ENCODE data around the gene ELAPOR1.

Gene ELAPOR1

GRCh38 chr1:109095631-109096030, 18.3 kb upstream of the ELAPOR1 start:
- no peak for DNase-seq

DNA sequence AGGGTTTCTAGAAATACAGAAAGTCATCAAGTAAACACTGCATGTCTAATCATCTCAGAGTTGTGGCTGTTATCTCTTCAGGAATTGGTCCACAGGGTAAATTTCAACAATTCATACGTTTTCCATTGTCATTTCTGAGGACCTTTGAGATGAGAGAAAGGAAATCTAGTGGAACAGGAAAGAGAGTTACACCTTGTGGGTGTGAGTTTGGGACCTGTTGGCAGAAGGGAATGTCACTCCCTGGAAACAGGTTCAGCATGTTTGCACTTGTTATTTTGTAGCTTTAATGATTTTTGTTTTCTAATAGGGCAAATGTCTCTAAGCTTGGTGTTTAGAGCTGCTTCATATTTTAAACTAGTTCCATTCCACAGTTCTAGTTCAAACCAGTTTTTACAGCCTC, 17.8 kb upstream of the ELAPOR1 start:
- DNase-seq, result no peak

DNA sequence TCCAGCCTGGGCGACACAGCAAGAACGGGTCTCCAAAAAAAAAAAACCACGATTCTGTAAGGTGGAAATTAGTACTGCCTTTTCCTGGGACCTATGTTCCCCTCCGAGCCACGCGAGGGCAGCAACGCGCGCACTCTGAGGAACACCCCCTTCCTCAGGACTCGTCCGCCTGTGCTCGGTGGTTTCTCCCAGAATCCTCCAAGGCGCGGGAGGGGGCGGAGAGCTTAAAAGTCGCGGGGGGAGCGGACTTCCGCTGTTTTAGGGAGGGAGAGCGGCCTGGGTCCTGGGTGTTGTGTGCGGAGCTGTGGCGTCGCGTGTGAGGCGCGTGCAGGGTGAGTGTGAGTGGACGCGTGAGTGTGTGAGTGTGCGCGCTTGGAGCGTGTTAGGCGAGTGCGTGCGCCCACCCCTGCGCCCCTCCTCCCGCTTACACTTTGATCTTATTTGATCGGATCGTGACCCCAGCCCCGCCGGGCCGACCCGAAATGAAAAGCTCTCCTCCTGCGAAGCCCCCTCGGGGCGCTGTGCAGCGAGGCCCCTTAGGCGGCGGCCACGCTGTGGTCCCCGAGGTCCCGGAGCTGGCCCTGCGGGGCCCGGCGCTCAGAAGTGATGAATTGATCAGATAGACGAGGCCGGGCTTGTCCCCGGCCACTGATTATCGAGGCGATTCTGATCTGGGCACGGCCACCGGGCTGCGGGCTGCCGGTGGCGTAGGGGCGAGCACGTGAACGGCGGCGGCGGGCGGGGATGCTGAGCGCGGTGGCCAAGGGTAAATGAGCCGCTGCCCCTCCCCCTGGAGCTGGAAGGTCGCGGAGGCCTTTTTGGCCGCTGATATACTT, 13.8 kb upstream of the ELAPOR1 start:
- DNase-seq, result peak; percentile 93 to 96 (median 95)

DNA sequence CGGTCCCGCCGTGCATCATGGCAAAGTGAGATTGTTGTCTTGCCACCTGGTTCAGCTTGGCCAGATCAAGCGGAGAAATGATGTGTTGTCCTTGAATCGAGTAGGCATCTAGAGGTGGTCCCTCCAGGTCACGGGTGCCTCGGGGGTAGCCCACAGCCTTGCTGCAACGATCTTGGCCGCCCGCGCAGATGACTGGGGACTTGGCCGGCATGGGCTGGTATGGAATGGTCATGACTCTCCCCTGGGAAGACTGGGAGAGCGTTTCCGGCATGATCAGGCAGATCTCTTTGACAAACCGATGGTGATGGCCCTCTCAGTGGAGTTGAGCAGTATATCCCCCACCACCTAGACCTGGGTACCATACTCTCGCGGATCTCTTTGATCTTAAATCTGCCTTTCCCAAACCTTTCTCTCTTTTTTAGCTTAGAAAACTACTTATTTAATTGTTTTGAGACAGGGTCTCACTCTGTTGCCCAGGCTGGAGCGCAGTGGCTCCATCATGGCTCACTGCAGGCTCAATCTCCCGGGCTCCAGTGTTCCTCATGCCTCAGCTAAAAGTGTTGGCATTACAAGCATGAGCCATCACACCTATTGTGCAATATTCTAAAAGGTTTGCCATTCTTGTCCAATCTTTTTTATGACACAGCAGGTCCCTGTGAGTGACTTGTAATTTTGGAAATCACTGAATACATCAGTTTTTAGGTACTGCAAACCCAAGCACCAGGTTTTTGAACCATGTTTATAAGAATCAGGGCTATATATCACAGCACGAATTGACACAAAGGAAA, 9.4 kb upstream of the ELAPOR1 start:
- no peak for DNase-seq

GRCh38 chr1:109105881-109106280, 8.0 kb upstream of the ELAPOR1 start:
- no peak for DNase-seq

DNA sequence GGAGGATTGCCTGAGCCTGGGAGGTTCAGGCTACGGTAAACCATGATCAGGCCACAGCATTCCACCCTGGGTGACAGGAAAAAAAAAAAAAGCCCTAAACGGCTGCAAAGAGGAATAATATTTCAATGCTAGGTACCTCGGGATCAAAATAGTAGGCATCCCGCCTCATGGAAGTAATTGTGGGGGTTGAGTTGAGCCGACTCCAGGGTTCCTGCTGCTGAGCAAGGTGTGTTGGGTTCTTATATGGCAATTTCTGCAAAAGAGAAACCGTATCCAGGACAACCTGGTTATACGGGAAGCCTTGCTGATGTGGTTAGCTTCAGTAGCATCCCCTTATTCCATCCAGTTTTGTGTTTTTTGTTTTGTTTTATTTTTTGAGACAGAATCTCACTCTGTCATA, 6.1 kb upstream of the ELAPOR1 start:
- DNase-seq, result no peak

- no peak for DNase-seq
Observed at GRCh38 chr1:109109906-109110305, 4.0 kb upstream of the ELAPOR1 start.

DNA sequence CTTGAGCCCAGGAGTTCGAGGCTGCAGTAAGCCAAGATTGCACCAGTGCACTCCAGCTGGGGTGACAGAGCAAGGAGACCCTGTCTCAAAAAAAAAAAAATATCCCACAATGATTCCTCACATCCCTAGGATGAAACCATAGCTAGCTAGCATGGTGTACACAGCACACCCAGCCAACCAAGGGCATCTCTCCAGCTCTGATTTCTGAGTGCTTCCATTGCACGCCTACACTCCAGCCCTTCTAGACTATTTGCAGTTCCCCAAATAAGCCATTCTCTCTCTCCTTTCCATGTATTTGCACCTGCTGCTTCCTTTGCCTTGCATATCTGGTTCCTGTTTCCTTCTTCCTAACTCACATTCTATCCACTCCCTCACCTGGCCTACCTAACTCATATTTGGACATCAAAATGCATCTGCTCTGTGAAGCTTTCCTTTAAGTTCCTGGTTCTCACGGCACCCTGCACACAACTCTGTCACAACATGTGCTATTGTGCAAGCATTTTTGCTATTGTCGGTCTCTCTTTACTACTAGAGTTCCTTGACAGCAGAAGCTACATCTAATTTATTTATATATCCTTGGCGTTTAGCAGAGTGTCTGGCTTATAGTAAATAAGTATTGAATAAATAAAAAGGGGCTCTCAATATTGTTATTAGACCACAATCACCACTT, 2.4 kb upstream of the ELAPOR1 start:
- DNase-seq, result no peak

DNA sequence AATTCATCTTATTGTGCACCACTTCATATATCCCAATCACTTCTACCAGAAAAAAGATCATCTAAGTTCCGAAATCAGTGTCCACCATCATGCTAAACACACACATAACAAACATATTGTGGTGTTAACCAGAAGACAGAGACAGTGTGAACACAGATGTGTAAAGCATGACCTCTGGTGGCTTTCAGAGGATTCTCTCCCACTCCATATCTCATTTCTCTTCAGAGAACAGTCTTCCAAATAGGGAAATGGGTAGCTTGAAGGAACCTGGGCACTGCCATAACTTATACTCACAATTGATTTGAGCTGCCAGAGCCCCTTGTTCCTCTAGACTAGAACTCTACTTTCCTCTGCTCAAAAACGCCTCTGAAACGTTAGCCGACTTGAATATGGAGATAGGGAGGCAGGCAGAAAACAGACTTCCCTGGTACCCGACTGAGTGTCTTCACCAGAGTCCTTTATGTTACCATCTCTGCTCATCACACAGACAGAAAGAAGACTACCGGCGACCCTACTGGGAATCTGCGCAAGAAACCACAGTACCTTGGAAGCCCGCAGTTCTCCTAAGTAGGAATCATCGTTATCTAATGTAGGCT, 1.8 kb upstream of the ELAPOR1 start:
- DNase-seq, result no peak

GRCh38 chr1:109112652-109113285, 1.1 kb upstream of the ELAPOR1 start:
- peak; percentile 64 to 87 (median 82) for DNase-seq

- no peak for DNase-seq
Observed at GRCh38 chr1:109114342-109114674, 393 bp downstream of the ELAPOR1 start.

- DNase-seq, result no peak
Observed at GRCh38 chr1:109115685-109116084, 1.8 kb downstream of the ELAPOR1 start.

GRCh38 chr1:109116286-109116685, 2.4 kb downstream of the ELAPOR1 start:
- DNase-seq, result no peak

DNA sequence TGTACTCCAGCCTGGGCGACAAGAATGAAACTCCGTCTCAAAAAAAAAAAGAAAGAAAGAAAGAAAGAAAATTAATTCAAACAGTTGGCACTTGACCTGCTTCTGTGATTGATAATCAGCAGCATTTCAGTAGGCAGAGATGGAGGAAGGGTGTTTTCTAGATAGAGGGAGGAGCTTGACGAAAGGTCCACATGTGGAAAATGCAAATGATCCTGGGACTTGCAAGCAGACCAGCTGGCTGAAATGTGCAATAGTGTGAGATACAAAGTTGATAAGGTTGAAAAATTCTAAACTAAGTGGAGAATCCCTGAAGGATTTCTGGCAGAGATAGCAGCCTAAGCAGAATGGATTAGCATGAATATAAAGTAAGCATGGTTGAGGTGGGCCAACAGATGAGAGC, 4.2 kb downstream of the ELAPOR1 start:
- no peak for DNase-seq

DNA sequence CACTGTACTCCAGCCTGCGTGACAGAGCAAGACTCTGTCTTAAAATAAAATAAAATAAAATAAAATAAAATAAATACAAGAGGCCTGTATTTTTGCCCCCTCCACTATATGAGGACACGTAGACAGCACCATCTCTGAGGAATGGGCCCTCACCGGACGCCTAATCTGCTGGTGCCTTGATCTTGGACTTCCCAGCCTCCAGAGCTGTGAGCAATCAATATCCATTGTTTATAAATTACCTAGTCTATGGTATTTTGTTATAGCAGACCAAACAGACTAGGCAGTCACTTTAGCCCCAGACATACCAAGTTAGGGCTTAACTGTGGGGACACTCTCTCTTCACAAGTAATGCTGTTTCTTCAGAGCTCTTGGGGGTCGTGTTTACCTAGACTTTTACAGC, 6.4 kb downstream of the ELAPOR1 start:
- DNase-seq, result no peak

- no peak for DNase-seq
Observed at GRCh38 chr1:109131059-109131458, 17.1 kb downstream of the ELAPOR1 start.

GRCh38 chr1:109131800-109132199, 17.9 kb downstream of the ELAPOR1 start:
- DNase-seq, result no peak

- no peak for DNase-seq
Observed at GRCh38 chr1:109133002-109133706, 19.2 kb downstream of the ELAPOR1 start.

DNA sequence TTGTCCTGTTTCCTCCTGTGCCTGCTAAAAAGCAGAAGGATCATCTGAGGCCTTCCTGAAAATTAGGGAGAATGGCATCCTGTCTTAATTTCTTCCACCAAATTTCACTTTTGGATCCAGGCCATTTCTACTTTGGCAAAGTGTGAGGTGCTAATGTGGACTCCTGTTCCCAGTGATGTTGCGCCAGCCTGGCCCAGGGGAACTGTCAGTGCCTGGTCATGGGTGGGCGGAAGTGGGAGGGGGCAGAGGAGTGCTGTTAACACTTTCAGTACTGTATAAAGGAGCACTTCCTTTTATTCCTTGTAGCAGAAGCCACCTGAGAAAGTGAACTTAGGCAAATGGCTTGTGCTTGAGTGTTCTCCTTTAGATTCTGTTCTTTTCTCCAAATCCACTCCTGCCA, 19.9 kb downstream of the ELAPOR1 start:
- no peak for DNase-seq

DNA sequence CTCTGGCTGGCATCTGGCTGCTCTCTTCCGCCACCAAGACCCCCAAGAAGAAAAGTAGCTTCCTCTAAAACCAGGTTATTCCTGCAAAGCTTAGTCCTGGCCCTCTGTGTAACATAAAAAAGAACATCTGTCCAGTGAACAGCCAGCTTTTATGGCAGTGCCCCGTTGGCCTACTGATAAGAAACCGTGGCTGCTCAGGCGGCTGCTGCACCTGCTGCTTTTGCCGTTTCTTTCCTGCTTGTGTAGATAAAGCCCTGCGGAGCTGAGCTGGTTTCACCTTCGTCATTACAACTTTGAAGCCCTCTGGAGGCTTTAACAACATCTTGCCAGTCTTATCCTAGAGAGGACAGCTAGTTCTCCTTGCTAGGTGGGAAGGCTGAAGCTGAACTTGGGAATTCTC, 20.5 kb downstream of the ELAPOR1 start:
- no peak for DNase-seq

DNA sequence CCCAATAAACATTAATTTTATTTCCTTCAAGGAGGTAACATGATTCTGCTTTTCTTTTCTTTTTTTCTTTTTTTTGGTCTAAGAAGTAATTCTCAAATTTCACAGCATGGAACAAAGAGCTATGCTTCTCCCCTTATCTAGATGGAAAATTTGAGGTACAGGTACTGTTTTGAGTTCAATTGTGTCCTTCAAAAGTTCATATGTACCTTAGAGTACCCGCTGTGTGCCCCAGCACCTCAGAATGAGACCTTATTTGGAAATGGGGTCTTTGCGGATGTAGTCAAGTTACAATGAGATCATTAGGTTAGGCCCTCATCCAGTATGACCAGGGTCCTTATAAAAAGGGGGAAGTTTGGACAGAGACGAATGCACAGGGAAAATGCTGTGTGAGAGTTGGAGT, 22.0 kb downstream of the ELAPOR1 start:
- no peak for DNase-seq

DNA sequence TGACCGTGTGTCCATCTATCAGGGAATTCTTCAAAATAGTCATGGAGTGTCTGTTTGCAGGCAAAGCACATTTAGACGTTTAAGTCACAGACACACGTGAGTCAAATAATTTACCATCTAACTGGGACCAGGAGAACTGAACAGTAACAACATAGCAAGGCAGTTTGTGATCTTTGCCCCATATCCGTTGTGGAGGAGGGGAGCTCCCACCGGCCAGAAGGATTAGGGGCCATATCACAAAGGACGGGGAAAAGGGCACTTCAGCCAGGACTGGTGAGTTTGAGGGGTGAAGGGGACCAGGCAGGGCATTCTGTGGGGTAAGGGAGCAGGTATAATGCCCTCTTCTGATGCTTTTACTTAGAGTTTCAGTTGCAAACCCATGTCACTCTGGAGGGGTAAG, 22.9 kb downstream of the ELAPOR1 start:
- no peak for DNase-seq

Data from activated naive CD4-positive, alpha-beta T cell (primary cell).